Mucosa of stomach (tissue), 1 donor: ENCODE measurements around the gene SLTM.
"Not testable (repeated sequence)": the region's sequence is repeated elsewhere in the genome, so short reads cannot be mapped to it uniquely, and the experiment has no call there.

Experiments used
- H3K27me3 ChIP-seq: one replicate; pipeline ENCODE4 v1.7.0; 2013; ENCODE audit warnings: mild to moderate bottlenecking, low read length; ENCODE audit not compliant: control insufficient read depth, insufficient read depth
- H3K36me3 ChIP-seq: one replicate; pipeline ENCODE4 v1.7.0; 2013; ENCODE audit warnings: low read length; ENCODE audit not compliant: control insufficient read depth, insufficient read depth
- H3K4me1 ChIP-seq: one replicate; pipeline ENCODE4 v1.7.0; 2013; ENCODE audit warnings: mild to moderate bottlenecking, low read length; ENCODE audit not compliant: control insufficient read depth, insufficient read depth
- H3K4me3 ChIP-seq: one replicate; pipeline ENCODE4 v1.7.0; 2013; ENCODE audit warnings: low read length
- H3K9ac ChIP-seq: one replicate; pipeline ENCODE4 v1.7.0; 2013; ENCODE audit warnings: mild to moderate bottlenecking, low read length, moderate library complexity
- H3K9me3 ChIP-seq: one replicate; pipeline ENCODE4 v1.7.0; 2013; ENCODE audit warnings: mild to moderate bottlenecking, low read length, moderate library complexity; ENCODE audit not compliant: control insufficient read depth
- donor health status: Pancreatic carcinoma.

SLTM gene

DNA sequence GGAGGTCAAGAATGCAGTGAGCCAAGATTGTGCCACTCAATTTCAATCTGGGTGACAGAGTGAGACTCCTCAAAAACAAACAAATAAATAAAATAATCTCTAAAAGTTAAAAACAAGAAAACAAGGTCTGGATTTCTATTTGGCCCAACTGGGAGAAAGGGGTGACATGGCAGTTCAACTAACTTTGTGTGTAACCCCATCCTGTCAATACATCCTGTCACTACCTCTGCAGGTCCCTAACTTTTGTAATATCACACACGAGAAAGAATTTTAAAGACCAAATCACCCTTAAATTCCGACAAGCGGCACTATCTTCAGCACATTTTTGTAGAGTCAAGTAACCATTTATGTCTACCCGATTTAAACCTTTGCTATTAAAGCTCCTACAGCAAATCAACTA lies 10.2 kb downstream of the SLTM start:
- Histone ChIP-seq H3K36me3 (no peaks in the 10 kb centered on the region), H3K27me3 (no peaks in the 10 kb centered on the region), H3K4me3 (no peak overlapping the region), H3K9me3 (no peaks in the 10 kb centered on the region), H3K4me1 (no peaks in the 10 kb centered on the region), H3K9ac (no peak overlapping the region)

DNA sequence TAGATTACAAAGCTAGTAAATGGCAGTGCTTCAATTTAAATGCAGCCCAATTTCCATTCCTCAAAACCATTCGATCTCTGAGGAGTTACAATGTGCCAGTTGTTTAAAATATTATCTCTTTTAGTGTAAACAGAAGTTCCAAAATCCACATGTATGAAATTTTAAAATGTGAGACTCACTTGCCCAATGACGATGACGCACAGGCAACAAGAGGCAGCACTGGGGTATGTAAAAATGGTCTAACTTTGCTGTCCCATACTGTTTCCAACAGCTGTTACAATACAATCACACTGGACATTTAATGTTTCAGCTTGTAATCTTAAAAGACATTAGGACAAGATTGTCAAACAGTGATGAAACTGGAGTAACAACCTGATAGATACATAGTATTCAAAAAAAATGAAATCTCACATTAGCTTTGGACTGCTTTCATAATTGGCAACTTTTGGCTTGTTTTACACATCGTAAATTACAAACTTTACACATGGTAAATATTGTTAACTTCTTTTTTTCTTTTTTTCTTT lies 12.2 kb downstream of the SLTM start:
- no peaks in the 10 kb centered on the region for H3K4me1 ChIP-seq
- H3K9ac ChIP-seq: no peak overlapping the region
- no peaks in the 10 kb centered on the region for H3K9me3 ChIP-seq
- no peaks in the 10 kb centered on the region for H3K27me3 ChIP-seq
- no peaks in the 10 kb centered on the region for H3K36me3 ChIP-seq
- no peak overlapping the region for H3K4me3 ChIP-seq

DNA sequence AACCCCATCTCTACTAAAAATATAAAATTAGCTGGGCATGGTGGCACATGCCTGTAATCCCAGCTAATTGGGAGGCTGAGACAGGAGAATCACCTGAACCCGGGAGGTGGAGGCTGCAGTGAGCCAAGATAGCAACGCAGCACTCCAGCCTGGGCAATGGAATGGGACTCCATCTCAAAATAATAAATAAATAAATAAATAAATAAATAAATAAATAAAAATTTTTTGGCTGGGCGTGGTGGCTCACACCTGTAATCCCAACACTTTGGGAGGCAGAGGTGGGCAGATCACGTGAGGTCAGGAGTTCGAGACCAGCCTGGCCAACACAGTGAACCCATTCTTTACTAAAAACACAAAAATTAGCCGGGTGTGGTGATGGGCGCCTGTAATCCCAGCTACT lies 13.0 kb downstream of the SLTM start:
- not testable (repeated sequence) for H3K9ac ChIP-seq, H3K9me3 ChIP-seq, H3K4me3 ChIP-seq, H3K36me3 ChIP-seq, H3K27me3 ChIP-seq, H3K4me1 ChIP-seq

GRCh38 chr15:58919232-58919631 lies 14.2 kb downstream of the SLTM start:
- no peak overlapping the region for H3K9ac ChIP-seq

GRCh38 chr15:58918239-58918638 lies 15.2 kb downstream of the SLTM start:
- H3K4me3 ChIP-seq: no peak overlapping the region
- no peak overlapping the region for H3K9ac ChIP-seq
- H3K4me1 ChIP-seq: no peaks in the 10 kb centered on the region
- H3K27me3 ChIP-seq: no peaks in the 10 kb centered on the region
- H3K9me3 ChIP-seq: no peaks in the 10 kb centered on the region
- H3K36me3 ChIP-seq: no peaks in the 10 kb centered on the region

More at GRCh38 chr15:58919232-58919631, 14.2 kb downstream of the SLTM start:
- Histone ChIP-seq H3K36me3 (no peaks in the 10 kb centered on the region), H3K9me3 (no peaks in the 10 kb centered on the region), H3K4me1 (no peaks in the 10 kb centered on the region), H3K27me3 (no peaks in the 10 kb centered on the region), H3K4me3 (no peak overlapping the region)

DNA sequence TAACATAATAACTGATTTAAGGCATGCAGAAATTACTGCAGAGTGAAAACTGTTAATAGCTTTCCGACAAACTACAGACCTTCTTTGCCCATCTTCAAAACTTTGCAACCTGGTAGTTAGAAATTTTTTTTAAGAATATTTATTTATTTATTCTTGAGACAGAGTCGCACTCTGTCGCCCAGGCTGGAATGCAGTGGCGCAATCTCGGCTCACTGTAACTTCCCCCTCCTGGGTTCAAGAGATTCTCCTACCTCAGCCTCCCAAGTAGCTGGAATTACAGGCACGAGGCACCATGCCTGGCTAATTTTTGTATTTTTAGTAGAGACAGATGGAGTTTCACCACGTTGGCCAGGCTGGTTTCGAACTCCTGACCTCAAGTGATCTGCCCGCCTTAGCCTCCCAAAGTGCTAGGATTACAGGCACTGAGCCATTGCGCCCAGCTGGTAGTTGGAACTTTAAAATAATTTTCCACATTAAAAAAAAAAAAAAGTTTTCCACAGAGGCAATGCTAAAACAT lies 15.8 kb downstream of the SLTM start:
- not testable (repeated sequence) for H3K9ac ChIP-seq, H3K4me1 ChIP-seq, H3K36me3 ChIP-seq, H3K4me3 ChIP-seq, H3K9me3 ChIP-seq, H3K27me3 ChIP-seq

GRCh38 chr15:58916962-58917361 lies 16.5 kb downstream of the SLTM start:
- H3K27me3 ChIP-seq: no peaks in the 10 kb centered on the region
- no peaks in the 10 kb centered on the region for H3K4me1 ChIP-seq
- H3K4me3 ChIP-seq: no peak overlapping the region
- peaks cover 7% of the 10 kb centered on the region for H3K36me3 ChIP-seq
- no peak overlapping the region for H3K9ac ChIP-seq
- H3K9me3 ChIP-seq: no peaks in the 10 kb centered on the region

DNA sequence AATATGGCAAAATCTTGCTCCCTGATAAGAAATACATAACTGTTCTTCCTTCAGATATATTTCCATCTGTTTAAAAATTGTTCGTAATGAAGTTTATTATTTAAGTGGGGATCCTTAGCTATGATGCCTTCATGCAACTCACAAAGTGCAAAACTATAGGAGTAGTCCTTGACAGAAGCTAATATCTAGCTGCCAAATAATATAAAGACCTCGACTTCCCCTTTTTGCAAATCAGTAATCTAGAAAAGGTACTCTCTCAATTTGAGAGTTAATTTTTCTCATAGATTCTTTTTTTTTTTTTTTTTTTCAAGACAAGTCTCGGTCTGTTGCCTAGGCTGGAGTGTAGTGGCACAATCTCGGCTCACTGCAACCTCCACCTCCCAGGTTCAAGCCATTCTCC lies 23.0 kb downstream of the SLTM start:
- no peaks in the 10 kb centered on the region for H3K9me3 ChIP-seq
- no peaks in the 10 kb centered on the region for H3K4me1 ChIP-seq
- peaks cover 7% of the 10 kb centered on the region for H3K36me3 ChIP-seq
- no peak overlapping the region for H3K4me3 ChIP-seq
- no peak overlapping the region for H3K9ac ChIP-seq
- H3K27me3 ChIP-seq: no peaks in the 10 kb centered on the region

GRCh38 chr15:58909616-58910015 lies 23.9 kb downstream of the SLTM start:
- no peaks in the 10 kb centered on the region for H3K4me1 ChIP-seq
- no peak overlapping the region for H3K4me3 ChIP-seq
- H3K27me3 ChIP-seq: no peaks in the 10 kb centered on the region
- no peak overlapping the region for H3K9ac ChIP-seq
- H3K36me3 ChIP-seq: peaks cover 7% of the 10 kb centered on the region
- no peaks in the 10 kb centered on the region for H3K9me3 ChIP-seq

DNA sequence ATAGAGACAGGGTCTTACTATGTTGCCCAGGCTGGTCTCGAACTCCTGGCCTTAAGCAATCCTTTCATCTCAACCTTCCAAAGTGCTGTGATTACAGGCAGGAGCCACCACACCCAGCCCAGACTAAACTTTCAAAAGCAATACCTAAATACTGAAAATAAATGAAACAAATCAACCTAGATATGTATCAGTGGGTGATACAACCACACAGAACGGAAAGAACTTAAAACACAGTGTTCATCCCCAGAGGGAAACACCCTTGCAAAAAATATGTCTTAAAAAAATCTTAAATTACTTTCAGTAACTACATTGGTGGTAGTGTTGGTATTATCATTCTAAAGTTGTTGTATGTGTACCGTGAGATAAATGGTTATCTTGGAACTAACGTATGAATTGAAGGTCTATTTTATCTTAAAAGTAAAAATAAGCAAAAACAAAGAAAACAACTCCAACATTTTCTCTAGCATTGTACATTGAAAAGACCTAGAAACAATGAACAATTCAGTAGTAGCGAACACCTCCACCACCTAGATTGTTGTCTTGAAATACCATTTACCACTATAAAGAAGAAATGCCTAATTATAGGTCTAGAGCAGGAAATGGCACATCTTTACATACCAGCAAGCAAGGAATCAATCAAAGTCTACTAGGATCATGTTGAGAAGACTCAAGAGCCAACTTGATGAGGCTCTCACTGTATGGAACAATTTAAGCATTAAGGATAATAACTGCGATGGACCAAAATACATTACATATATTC lies 24.7 kb downstream of the SLTM start:
- Histone ChIP-seq H3K9ac (no peak overlapping the region), H3K4me3 (no peak overlapping the region), H3K27me3 (no peaks in the 10 kb centered on the region), H3K36me3 (peaks cover 7% of the 10 kb centered on the region), H3K4me1 (no peaks in the 10 kb centered on the region), H3K9me3 (no peaks in the 10 kb centered on the region)

GRCh38 chr15:58900631-58901030 lies 32.8 kb downstream of the SLTM start:
- Histone ChIP-seq H3K9ac (no peak overlapping the region), H3K36me3 (peaks cover 4% of the 10 kb centered on the region), H3K4me1 (no peaks in the 10 kb centered on the region), H3K9me3 (no peaks in the 10 kb centered on the region), H3K4me3 (no peak overlapping the region), H3K27me3 (no peaks in the 10 kb centered on the region)

GRCh38 chr15:58898150-58898680 lies 35.3 kb downstream of the SLTM start:
- peaks cover 4% of the 10 kb centered on the region for H3K36me3 ChIP-seq
- H3K4me1 ChIP-seq: no peaks in the 10 kb centered on the region
- H3K9ac ChIP-seq: no peak overlapping the region
- H3K27me3 ChIP-seq: no peaks in the 10 kb centered on the region
- H3K9me3 ChIP-seq: no peaks in the 10 kb centered on the region
- no peak overlapping the region for H3K4me3 ChIP-seq
